ENCODE data around the gene MIEF1. TPM values are rescaled to one million over a fixed set of nuclear protein-coding genes. Genes with fewer than 3 reads are reported as not detected.

Gene MIEF1
- 59.4 and 60.2 TPM in 2 replicates for total RNA-seq

DNA sequence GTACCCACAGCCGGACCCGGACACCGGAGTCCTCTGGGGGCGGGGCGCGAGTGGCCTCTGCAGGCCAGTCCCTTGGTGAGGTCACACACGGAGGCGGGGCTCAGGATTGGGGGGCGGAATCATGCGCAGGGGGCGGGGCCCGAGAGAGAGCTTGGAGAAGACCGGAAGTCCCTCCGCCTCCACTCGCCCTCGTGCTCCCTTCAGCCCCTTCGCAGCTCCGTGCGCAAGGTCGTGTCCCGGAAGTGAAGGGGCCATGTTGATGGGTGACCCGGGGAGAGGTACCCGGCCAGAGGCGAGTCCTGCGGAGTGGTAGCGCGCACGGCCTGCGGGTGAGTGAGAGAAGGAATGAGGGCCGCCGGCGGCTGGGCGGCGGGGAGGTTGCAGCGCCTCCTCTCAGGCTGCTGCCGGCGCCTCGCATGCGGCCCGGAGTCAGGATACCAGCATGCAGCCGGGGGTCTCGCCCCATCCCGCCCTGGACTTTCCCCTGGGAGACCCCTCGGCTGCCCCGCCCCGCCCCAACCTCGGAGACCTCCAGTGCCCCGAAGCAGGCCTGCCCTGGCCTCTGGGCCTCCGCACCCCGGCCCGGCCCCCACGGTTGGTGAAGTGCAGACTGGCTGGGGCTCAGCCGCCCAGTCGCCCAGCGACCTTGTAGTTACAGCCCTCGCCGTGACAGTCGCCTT, at the start of gene MIEF1:
TSS of gene MIEF1 (plus strand) at position 182 of the 680 bp plus-strand sequence. CDS start 9,005 bp downstream, outside the sequence.
- Mint-ChIP-seq H3K27me3 (ENCODE audit: insufficient read depth) (peaks cover 5% of the 10 kb centered on the region), H3K4me1 (ENCODE audit: low read depth) (peaks cover 34% of the 10 kb centered on the region), H3K27ac (peak within 1 kb of the TSS; percentile 96), H3K4me3 (peak within 1 kb of the TSS; percentile 99), H3K9me3 (no peaks in the 10 kb centered on the region), H3K36me3 (ENCODE audit: low read depth) (peaks cover 30% of the 10 kb centered on the region)
- intact Hi-C loops (cut with micrococcal nuclease): loop anchor here (1.0 kb wide), 2 partner anchors 18 to 30 kb away; partner anchors contain the start of genes ATF4 and RPS19BP1
- peak; percentile 89 for DNase-seq (ENCODE audit: low spot score)

DNA sequence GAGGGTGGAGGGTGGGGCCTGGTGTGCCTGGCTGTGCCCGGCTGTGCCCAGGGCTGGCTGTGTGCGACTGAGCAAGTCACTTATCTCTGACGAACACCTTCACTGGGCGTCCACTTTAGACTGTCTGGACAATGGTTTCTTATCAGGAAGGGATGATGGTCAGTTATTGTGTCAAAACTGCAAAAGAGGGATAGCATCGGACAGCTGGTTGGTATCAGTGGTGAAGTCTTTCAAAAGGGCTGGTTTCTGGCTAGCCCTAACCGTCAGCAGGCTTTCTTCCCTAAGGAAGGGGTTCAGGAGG, 49.4 kb upstream of the MIEF1 start:
- Mint-ChIP-seq H3K27ac (no peak overlapping the region), H3K4me1 (ENCODE audit: low read depth) (peaks cover 15% of the 10 kb centered on the region), H3K9me3 (no peaks in the 10 kb centered on the region), H3K36me3 (ENCODE audit: low read depth) (no peaks in the 10 kb centered on the region), H3K4me3 (no peak overlapping the region), H3K27me3 (ENCODE audit: insufficient read depth) (peaks cover 27% of the 10 kb centered on the region)
- intact Hi-C loops (cut with micrococcal nuclease): no loop called here
- DNase-seq (ENCODE audit: low spot score): no peak

GRCh38 chr22:39453765-39454378, 48.2 kb upstream of the MIEF1 start:
- no peak for DNase-seq (ENCODE audit: low spot score)
- no peaks in the 10 kb centered on the region for H3K9me3 Mint-ChIP-seq
- H3K4me3 Mint-ChIP-seq: no peak overlapping the region
- H3K27ac Mint-ChIP-seq: no peak overlapping the region
- no peaks in the 10 kb centered on the region for H3K36me3 Mint-ChIP-seq (ENCODE audit: low read depth)
- intact Hi-C loops (cut with micrococcal nuclease): no loop called here
- peaks cover 15% of the 10 kb centered on the region for H3K4me1 Mint-ChIP-seq (ENCODE audit: low read depth)
- peaks cover 37% of the 10 kb centered on the region for H3K27me3 Mint-ChIP-seq (ENCODE audit: insufficient read depth)

DNA sequence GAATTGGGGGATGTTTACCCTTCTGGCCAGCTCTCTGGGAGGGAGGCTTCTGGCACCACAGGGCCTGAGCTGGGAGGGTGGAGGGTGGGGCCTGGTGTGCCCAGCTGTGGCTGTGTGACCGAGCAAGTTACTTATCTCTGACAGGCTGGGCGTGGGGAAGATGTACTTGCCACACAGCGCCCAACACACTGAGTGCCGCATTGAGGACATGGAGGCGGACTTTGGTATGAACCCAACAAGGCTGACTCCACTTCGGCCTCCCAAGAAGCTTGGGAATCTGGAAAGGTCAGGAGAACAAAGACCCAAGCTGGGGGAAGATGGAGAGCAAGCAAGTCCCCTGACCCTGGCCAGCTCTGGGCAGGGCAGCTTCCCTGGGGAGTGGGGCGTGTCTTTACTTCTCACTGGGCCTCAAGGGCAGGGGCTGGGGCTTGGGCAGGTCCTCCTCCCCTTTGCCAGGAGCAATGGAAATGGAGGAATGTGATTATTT, 47.7 kb upstream of the MIEF1 start:
- Mint-ChIP-seq H3K9me3 (no peaks in the 10 kb centered on the region), H3K27me3 (ENCODE audit: insufficient read depth) (peaks cover 39% of the 10 kb centered on the region), H3K4me3 (no peak overlapping the region), H3K4me1 (ENCODE audit: low read depth) (peaks cover 12% of the 10 kb centered on the region), H3K27ac (no peak overlapping the region), H3K36me3 (ENCODE audit: low read depth) (no peaks in the 10 kb centered on the region)
- intact Hi-C loops (cut with micrococcal nuclease): no loop called here
- no peak for DNase-seq (ENCODE audit: low spot score)

DNA sequence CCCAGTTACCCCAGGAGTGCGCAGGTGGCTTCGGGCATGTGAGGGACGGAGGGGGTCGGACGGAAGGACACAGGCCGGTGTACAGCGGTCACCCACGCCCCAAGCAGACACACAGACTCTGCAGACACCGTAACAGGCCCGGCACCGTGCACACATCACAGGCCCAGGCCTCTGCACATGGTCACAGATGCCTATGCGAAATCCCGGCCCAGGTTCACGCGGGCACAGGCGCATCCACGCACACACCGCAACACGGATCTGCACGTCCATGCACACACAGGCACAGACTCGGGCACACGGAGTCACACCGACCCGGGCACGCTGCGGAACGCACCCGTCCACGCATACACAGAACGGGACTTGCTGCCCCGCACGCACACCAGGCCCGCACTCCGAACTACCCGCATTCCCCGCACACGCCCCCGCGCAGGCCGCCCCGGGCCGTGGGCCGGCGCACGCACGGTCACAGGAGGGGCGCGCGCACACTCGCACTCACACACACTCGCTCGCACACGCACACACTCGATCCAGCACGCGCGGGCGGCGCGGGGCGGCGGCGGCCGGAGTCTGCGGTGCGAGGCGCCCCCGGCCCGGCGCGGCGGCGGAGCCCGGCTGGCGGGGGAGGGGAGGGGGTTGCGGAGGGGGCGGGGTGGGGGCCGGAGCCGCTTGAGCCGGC, 45.4 kb upstream of the MIEF1 start, which contains the start of gene MGAT3:
TSS of gene MGAT3 (plus strand) at position 491 of the 676 bp plus-strand sequence. CDS start 30,336 bp downstream, outside the sequence.
- intact Hi-C loops (cut with micrococcal nuclease): no loop called here

GRCh38 chr22:39457198-39457555, 44.9 kb upstream of the MIEF1 start:
- intact Hi-C loops (cut with micrococcal nuclease): no loop called here
- Mint-ChIP-seq H3K36me3 (ENCODE audit: low read depth) (no peaks in the 10 kb centered on the region), H3K27me3 (ENCODE audit: insufficient read depth) (peaks cover 50% of the 10 kb centered on the region), H3K4me3 (no peak overlapping the region), H3K9me3 (no peaks in the 10 kb centered on the region), H3K4me1 (ENCODE audit: low read depth) (no peaks in the 10 kb centered on the region), H3K27ac (no peak overlapping the region)
- DNase-seq (ENCODE audit: low spot score): no peak

More for the DNA sequence above, 45.4 kb upstream of the MIEF1 start, which contains the start of gene MGAT3:
- Mint-ChIP-seq H3K27ac (no peak within 1 kb of the TSS), H3K36me3 (ENCODE audit: low read depth) (no peaks in the 10 kb centered on the region), H3K4me3 (peak within 1 kb of the TSS; percentile 56), H3K4me1 (ENCODE audit: low read depth) (no peaks in the 10 kb centered on the region), H3K27me3 (ENCODE audit: insufficient read depth) (peaks cover 51% of the 10 kb centered on the region), H3K9me3 (no peaks in the 10 kb centered on the region)
- DNase-seq (ENCODE audit: low spot score): no peak

DNA sequence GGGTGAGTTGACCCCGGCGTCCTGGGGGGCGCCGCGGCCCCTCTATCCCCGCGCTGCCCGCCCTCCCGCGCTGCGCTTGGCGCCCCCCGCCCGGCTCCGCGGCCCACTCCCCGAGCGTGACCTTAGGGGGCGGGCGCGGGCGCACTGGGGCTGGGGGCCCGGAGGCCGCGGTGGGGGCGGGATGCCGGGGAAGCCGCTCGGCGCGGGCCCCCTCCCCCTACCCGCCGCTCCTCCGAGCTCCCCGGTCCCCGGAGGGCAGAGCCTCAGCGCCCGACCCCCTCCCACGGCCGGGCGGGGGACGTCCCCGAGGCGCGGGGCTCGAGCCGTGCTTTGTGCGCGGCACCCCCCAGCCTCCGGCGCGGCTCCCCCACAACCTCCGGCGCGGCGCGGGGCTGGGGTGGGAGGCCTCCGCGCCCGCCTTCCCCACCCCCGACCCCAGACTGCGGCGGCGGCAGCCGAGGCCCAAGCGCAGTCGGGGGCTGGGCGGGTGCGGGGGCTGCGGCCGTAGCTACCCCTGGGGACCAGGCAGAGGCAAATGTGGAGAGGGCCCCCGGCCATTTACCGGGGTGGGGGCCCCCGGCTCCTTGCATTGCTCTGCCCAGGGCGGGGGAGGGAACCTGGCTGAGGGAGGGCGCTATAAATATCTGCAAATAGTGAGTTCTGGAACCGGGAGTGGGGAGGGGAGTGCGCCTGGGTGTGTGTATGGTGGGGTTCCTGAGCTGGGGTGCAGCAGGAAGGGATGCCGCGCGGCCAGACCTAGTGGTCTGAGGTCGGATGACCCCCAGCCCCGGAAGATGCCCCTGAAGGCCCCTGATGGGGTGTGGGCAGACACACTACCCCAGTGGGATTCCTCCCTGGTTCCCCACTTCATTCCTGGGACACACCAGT, 44.3 kb upstream of the MIEF1 start:
- Mint-ChIP-seq H3K27ac (no peak overlapping the region), H3K27me3 (ENCODE audit: insufficient read depth) (peaks cover 45% of the 10 kb centered on the region), H3K4me1 (ENCODE audit: low read depth) (no peaks in the 10 kb centered on the region), H3K36me3 (ENCODE audit: low read depth) (no peaks in the 10 kb centered on the region), H3K4me3 (peak overlapping the region; percentile 69), H3K9me3 (no peaks in the 10 kb centered on the region)
- DNase-seq (ENCODE audit: low spot score): no peak
- intact Hi-C loops (cut with micrococcal nuclease): no loop called here

GRCh38 chr22:39458444-39459083, 43.5 kb upstream of the MIEF1 start:
- Mint-ChIP-seq H3K4me1 (ENCODE audit: low read depth) (no peaks in the 10 kb centered on the region), H3K27me3 (ENCODE audit: insufficient read depth) (peaks cover 45% of the 10 kb centered on the region), H3K36me3 (ENCODE audit: low read depth) (no peaks in the 10 kb centered on the region), H3K4me3 (peak overlapping the region; percentile 69), H3K9me3 (no peaks in the 10 kb centered on the region), H3K27ac (no peak overlapping the region)
- intact Hi-C loops (cut with micrococcal nuclease): no loop called here
- no peak for DNase-seq (ENCODE audit: low spot score)

DNA sequence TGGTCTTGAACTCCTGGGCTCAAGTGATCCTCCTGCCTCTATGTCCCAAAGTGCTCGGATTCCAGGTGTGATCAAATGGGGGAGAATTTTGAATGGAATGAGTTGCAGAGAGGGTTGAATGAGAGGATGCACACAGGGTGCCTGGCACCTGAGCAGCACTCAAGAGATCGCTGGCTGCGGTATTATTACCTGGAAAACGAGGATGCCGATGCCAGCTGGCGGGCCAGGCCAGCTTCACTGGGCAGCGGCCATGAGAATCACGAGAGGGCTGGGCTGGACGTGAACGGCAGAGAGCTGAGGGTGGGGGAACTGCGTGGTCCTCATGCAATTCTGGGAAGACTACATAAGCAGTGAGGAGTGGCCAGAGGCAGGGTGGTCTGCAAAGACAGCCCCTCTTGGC, 42.4 kb upstream of the MIEF1 start:
- Mint-ChIP-seq H3K9me3 (no peaks in the 10 kb centered on the region), H3K4me3 (no peak overlapping the region), H3K4me1 (ENCODE audit: low read depth) (no peaks in the 10 kb centered on the region), H3K27me3 (ENCODE audit: insufficient read depth) (peaks cover 42% of the 10 kb centered on the region), H3K36me3 (ENCODE audit: low read depth) (no peaks in the 10 kb centered on the region), H3K27ac (no peak overlapping the region)
- DNase-seq (ENCODE audit: low spot score): no peak
- intact Hi-C loops (cut with micrococcal nuclease): no loop called here

GRCh38 chr22:39462443-39463221, 39.5 kb upstream of the MIEF1 start:
- Mint-ChIP-seq H3K9me3 (no peaks in the 10 kb centered on the region), H3K4me3 (no peak overlapping the region), H3K4me1 (ENCODE audit: low read depth) (peaks cover 9% of the 10 kb centered on the region), H3K27ac (peak overlapping the region; percentile 23), H3K36me3 (ENCODE audit: low read depth) (no peaks in the 10 kb centered on the region), H3K27me3 (ENCODE audit: insufficient read depth) (peaks cover 24% of the 10 kb centered on the region)
- no peak for DNase-seq (ENCODE audit: low spot score)
- intact Hi-C loops (cut with micrococcal nuclease): no loop called here

- H3K36me3 Mint-ChIP-seq (ENCODE audit: low read depth): no peaks in the 10 kb centered on the region
These were observed 38.8 kb upstream of the MIEF1 start for GRCh38 chr22:39463277-39463676.

More at GRCh38 chr22:39463277-39463676, 38.8 kb upstream of the MIEF1 start:
- intact Hi-C loops (cut with micrococcal nuclease): no loop called here
- Mint-ChIP-seq H3K27ac (no peak overlapping the region), H3K27me3 (ENCODE audit: insufficient read depth) (peaks cover 20% of the 10 kb centered on the region), H3K9me3 (no peaks in the 10 kb centered on the region), H3K4me3 (no peak overlapping the region), H3K4me1 (ENCODE audit: low read depth) (peaks cover 9% of the 10 kb centered on the region)
- DNase-seq (ENCODE audit: low spot score): no peak

Measured in activated T-helper 1 cell treated with anti-CD3 and anti-CD28 coated beads, Interleukin-12 subunit alpha, Interleukin-12 subunit beta, Interleukin-2, Interleukin-4 antibody, amounts not matched to agents 30 ng/mL and 10 ng/mL and 1 ng/mL, durations not matched to agents 14 hours and 24 hours and 36 hours (primary cell).